DMS153 treated with DMSO at 0.1 percent for 48 hours (cell line): Measurements from ENCODE around the gene NFIA.

ENCODE experiments used
- DNase-seq: peaks from one replicate; lab custom pipeline; 2025; ENCODE audit not compliant: unreplicated experiment; lab: John Stamatoyannopoulos, UW

NFIA gene

GRCh38 chr1:61353797-61354406, 271.5 kb downstream of the NFIA start:
- no peak for DNase-seq

DNA sequence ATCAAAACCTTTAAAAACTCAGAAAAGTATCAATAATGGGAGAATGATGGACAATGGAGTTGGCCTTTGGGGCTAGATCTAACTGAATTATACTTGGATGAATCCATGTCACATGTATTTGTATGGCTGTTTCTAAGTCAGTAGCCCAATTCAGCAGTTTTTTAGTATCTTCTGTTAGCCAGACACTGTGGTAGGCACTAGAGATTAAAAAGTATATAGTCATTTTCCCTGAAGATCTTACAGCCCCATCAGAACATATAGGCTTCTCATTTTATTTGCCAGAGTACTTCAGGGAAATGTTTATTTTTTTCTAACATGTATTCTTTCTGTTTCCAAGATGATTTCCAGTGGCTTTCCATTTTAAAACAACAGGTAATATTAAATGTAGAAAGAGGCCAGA, 273.7 kb downstream of the NFIA start:
- DNase-seq, result no peak

GRCh38 chr1:61356995-61357394, 274.6 kb downstream of the NFIA start:
- DNase-seq, result no peak

DNA sequence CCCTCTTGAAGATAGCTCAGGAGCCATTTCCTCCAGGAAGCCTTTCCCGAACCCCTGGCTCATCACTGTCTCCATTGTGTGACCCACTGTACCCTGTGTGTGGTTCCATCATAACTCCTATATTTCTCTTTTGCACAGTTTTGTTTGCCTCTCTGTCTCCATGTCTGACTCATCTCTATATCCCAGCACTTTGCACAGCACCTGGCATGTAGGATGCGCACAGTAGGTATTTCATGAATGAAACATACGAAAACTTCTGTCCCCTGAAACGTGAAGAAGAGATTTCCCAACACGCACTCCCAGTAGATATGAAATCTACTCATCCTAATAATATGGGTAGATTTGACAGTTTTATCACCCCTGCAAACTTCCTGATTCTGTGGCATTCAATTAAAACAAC, 275.2 kb downstream of the NFIA start:
- no peak for DNase-seq

DNA sequence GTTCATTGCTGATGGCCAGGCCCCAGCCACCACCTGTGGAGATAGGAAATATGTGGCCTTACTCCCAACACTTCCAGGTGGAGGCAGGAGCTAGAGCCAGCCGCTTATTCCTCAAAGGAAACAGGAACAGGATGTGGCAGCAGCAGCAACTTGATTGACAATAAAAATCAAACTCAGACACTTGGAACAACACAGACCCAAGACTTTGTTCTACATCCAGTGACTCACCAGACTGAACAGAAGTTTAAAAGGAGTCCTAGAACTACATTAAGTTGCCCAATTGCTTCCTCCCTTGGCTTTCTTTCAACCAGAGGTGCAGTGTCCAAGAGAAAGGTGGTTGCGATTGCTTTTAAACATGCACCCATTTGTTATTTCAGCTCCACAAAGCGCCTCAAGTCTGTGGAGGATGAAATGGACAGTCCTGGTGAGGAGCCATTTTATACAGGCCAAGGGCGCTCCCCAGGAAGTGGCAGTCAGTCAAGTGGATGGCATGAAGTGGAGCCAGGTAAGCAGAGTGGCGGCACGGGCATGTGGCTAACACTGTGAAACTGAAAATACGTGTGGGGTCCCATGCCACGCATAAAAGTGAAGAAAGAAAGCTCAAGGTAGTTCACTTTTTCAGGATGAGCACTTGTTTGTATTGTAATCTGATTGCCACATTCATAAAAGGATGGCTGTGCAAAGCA, 276.6 kb downstream of the NFIA start:
- DNase-seq, result no peak

DNA sequence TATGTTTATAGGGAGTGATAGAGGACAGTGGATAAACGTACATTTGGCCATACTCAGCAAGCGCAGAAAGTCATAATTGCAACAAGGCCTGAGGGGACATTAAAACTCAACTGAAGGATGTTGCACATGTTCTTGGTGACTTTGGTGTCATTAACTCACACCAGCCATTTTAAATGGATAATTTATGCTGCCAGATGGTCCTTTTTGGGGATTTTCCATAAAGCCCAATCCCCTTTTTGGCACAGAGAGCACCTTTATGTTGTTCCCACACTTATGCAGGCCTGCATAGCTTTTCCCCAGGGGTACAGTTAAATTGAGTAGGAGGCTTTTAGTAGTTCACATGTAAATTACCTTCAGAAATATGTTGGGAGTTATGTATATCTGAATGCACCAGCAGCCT, 279.6 kb downstream of the NFIA start:
- no peak for DNase-seq

DNA sequence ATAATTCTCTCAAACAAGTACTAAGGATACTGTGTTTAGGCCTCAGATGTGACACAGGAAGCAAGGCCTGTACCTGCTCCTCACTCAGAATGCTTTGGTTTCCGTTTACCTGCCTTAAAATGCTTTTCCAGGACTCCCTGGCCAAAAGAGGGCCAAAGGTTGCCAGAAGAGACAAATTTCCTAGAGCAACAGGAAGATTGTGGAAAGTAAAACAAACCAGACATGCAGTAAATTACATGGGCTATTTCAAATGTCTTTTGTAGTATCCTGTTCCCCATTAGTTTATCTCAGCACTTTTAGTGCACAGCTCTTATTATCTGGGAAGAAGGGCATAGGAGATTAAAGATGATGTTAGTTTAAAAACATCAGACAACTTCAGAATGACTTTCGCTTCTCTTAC, 280.0 kb downstream of the NFIA start:
- no peak for DNase-seq

DNA sequence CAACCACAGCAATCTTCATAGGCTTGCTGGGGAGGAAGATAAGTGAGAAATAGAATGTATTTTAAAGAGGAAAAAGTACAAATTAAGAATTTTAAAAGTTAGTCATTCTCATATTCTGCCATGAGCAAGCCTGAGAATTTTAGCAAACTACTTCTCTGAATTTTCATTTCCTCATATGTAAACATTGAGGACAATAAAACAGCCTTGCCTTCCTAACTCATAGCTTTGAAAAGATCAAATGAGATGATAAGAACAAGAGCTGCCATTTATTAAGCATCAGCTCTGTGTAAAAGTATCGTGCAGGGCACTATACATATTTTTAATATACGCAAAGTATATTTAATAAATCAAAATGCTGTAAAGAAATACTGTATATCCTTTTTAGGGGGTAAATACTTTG, 286.0 kb downstream of the NFIA start:
- no peak for DNase-seq

DNA sequence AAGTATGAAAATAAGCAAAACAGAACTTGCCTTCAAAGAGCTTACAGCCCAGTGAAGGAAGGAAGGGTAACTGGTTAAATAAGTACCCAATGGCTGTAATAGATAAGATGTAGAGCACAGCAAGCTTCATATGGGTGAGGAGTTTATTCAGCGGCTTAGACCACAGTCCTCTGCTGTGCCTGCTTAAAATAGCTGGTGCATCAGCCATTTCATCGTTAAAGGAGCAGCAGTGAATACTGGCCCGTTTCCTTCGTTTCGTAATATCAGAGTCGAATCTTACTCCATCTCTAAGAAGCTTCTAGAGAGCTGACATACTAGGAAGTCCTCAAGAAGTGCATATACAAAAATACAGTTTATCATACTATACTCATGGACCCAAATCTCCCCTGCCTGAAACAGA, 286.5 kb downstream of the NFIA start:
- DNase-seq, result no peak

- no peak for DNase-seq
Observed at GRCh38 chr1:61370177-61370912, 288.0 kb downstream of the NFIA start.

DNA sequence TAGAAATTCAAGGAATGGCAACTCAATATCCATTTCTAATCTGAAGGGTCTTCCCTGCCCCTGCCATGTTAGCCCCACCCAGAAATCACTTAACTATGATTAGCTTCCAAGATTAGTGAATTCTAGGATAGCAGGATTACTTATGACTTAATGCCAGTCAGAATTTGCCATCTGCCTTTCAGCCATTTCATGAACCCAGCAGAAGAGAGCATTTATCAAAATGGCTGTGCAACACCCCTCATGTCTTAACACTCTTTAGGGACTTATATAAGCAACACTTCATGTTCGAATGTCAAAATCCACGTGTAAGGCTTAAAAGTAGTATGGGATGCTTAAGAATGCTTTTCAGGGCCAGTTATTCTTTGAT, 288.5 kb downstream of the NFIA start:
- DNase-seq, result no peak

- no peak for DNase-seq
Observed at GRCh38 chr1:61372944-61373343, 290.6 kb downstream of the NFIA start.

DNA sequence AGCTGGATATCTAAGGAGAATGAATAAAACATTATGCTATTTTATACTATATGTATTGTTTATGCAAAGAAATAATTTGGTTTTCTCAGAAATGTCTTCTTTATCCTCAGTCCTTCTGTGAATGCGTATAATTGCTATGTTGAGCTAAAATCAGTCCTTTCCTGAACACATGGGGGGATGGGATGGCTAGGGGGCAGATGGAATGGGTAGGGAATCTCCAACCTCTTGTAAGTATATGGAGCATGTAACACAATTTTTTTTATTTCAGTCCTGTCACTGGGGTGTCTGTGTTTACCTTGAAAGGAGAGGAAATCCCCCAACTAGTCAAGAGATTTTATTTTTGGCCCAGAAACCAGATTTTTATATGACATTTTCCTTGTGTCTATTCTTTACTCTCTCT, 291.8 kb downstream of the NFIA start:
- DNase-seq, result no peak

GRCh38 chr1:61375082-61375880, 292.9 kb downstream of the NFIA start:
- DNase-seq, result no peak

DNA sequence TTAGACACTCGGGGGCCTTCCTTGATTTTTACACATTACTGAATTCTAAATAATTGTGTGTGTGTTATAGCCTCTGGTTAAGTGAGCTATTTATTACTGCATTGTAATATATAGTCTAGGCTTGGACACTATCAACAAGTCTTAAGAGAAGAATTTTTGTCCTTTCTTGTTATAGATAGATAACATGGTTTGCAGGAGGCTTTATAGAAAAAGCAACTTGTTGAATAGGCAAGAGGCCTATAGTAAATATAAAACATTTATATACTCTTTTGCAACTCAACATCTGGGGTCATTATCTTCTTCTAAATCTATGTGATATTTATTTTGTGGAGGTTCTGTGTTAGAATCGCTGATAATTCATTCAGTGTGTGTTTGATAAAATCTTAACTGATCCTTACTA, 293.8 kb downstream of the NFIA start:
- no peak for DNase-seq

- no peak for DNase-seq
Observed at GRCh38 chr1:61377242-61377958, 295.0 kb downstream of the NFIA start.

DNA sequence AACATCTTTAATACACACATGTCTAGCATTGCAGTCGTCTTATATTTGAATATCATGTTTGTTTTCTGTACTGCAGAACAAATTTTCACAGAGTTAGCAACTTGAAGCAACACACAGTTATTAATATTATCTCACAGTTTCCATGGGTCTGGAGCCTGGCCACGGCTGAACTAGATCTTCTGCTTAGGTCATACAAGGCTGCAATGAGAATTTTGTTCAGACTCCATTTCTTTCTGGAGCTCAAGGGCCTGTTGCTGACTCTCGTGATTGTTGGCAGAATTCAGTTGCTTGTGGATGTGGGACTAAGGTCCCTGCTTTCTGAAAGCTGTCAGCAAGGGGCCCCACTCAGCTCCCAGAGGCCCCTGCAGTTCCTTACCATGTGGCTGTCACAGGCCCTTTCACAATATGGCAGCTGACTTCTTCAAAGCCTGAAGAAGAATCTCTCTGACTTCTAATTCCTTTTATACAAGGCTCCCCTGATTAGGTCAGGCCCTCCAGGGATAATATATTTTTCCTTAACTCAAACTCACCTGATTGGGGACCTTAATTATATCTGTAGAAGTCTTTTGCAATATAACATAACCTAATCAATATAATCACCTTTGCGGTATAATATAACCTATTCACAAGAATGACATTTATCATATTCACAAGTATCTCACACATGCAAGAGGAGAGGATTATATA, 296.3 kb downstream of the NFIA start:
- no peak for DNase-seq

DNA sequence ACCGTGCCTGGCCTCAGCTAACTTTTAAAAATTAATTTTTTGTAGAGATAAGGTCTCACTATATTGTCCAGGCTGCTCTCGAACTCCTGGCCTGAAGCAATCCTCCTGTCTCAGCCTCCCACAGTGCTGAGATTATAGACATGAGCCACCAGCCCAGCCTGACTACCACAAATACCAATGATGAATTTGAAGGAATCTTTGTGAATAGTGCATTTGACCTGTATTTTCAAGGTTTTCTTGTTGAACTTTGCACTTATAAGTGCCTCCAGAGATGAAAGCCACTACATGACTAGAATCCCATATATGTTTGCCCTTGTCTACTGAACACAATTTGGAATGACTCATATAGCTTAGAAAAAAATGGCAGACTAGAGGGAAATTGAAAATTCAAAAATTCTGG, 297.3 kb downstream of the NFIA start:
- no peak for DNase-seq

- no peak for DNase-seq
Observed at GRCh38 chr1:61380561-61380960, 298.2 kb downstream of the NFIA start.

DNA sequence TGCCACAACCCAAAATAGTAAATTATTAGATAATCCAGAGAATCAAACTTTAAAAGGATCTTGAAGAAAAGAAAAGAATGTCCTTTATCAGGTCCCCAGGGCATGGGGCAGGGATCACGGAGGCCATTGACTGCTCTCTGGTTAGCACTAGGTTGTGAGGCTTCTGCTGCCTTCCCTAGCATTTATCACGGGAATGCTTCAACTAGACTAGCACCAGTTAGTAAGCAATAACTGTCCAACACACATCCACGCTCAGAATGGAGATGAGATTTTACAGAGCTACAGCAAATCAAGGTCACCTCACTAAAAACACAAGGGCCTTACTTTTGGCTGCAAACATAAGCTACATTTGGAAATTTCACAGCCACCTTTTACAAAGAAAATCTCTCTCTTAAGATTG, 304.0 kb downstream of the NFIA start:
- no peak for DNase-seq
